Activated CD4-positive, alpha-beta memory T cell treated with anti-CD3 and anti-CD28 coated beads for 36 hours (primary cell): ENCODE measurements around the gene GLB1L2. TPM values are rescaled to one million over a fixed set of nuclear protein-coding genes. Genes with fewer than 3 reads are reported as not detected.

ENCODE experiments used
- CTCF ChIA-PET: fragments of 350-600 bp; sonication (Branson Sonifier 250); formaldehyde crosslinking; loops from one replicate; lab custom pipeline; 2021; ENCODE audit warnings: antibody characterized with exemption, inconsistent platforms; lab: Charles Lee
- POLR2A ChIA-PET: fragments of 350-600 bp; sonication (Branson Sonifier 250); formaldehyde crosslinking; loops from one replicate; lab custom pipeline; 2021; ENCODE audit warnings: antibody characterized with exemption; lab: Charles Lee
- DNase-seq: peaks from one replicate; pipeline ENCODE4 v3.0.0-alpha.2; 2020
- H3K27ac Mint-ChIP-seq: one replicate; pipeline ENCODE4 v1.8.0; 2021; ENCODE audit warnings: mixed read lengths
- H3K27me3 Mint-ChIP-seq: one replicate; pipeline ENCODE4 v1.8.0; 2021; ENCODE audit warnings: mixed read lengths
- H3K36me3 Mint-ChIP-seq: one replicate; pipeline ENCODE4 v1.8.0; 2021; ENCODE audit warnings: mixed read lengths
- H3K4me1 Mint-ChIP-seq: one replicate; pipeline ENCODE4 v1.8.0; 2021; ENCODE audit warnings: low read depth, mixed read lengths
- H3K4me3 Mint-ChIP-seq: one replicate; pipeline ENCODE4 v1.8.0; 2021; ENCODE audit warnings: mild to moderate bottlenecking, mixed read lengths
- H3K9me3 Mint-ChIP-seq: one replicate; pipeline ENCODE4 v1.8.0; 2021; ENCODE audit warnings: mixed read lengths
- intact Hi-C: fragments of 100-400 bp; cut with micrococcal nuclease; formaldehyde crosslinking; loops from one replicate; pipeline ENCODE4 v1.15.1; 2023
- total RNA-seq, 2 experiments: library from RNA; stranded (reverse); gene quantifications; one replicate each; pipeline ENCODE4 v1.2.3, GENCODE V29; 2021

GLB1L2 gene
- total RNA-seq, 2 experiments from 2014 or later = 3.8 to 4.1 TPM

DNA sequence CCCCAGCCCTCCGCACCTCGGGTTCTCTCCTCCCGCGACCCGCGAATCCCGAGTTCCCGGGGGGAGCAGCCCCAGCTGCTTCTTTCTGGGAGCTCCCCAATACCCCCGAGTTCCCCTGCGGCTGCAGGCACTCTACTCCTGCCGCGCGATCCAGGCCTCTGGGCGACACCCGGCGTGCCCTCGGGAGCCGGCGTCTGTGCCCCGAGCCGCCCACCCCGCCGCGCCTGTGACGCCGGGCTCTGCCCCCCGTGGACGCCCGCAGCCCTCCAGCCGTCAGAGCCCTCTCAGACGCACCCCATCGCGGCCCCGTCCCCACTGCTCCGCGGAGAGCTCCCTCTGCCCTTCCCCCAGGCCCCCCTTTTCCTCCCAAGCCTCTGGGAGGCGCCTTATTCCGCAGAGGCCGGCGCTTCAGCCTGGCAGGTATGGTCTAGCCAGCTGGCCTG, 422 bp downstream of the GLB1L2 start:
- no peak for DNase-seq
- Mint-ChIP-seq H3K27me3 (peaks cover 20% of the 10 kb centered on the region), H3K27ac (no peak overlapping the region), H3K36me3 (no peaks in the 10 kb centered on the region), H3K9me3 (no peaks in the 10 kb centered on the region), H3K4me1 (peaks cover 10% of the 10 kb centered on the region), H3K4me3 (peak overlapping the region; percentile 64)
- intact Hi-C loops = loop anchor here (2.0 to 10.0 kb wide), 3 partner anchors 107 to 385 kb away; partner anchors contain the start of gene VPS26B
- POLR2A ChIA-PET = interaction anchor here (1.2 to 1.6 kb wide), 2 partner anchors 57 to 108 kb away, joined by 4 to 7 read pairs; partner anchors contain the start of genes GLB1L3, NCAPD3 and VPS26B
- CTCF ChIA-PET = interaction anchor here (0.8 to 1.1 kb wide), 2 partner anchors 56 to 70 kb away, joined by 4 to 6 read pairs; partner anchors contain the start of gene GLB1L3

DNA sequence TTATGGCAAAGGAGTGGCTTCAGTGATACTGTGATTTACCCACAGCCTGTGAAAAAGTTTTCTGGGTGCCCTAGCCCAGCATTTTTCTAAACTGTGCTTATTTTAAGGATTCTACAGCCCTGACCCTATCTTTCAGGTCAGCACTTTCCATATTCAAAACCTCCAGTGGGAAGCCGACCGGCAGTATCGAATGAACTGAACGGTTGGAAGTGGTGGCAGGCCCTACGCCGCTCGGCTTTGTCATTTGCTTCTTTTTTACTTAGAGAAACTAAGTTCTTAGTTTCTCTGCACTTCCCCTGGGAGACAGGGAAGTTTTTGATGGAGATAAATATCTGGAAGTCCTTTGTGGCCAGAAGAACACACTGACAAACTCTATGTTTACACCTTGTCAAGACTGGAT, 994 bp downstream of the GLB1L2 start:
- Mint-ChIP-seq H3K4me3 (peak overlapping the region; percentile 64), H3K9me3 (no peaks in the 10 kb centered on the region), H3K36me3 (no peaks in the 10 kb centered on the region), H3K27me3 (peaks cover 20% of the 10 kb centered on the region), H3K4me1 (peaks cover 10% of the 10 kb centered on the region), H3K27ac (no peak overlapping the region)
- POLR2A ChIA-PET = interaction anchor here (1.2 to 1.6 kb wide), 2 partner anchors 57 to 109 kb away, joined by 4 to 7 read pairs; partner anchors contain the start of genes GLB1L3, NCAPD3 and VPS26B
- CTCF ChIA-PET = no interaction called here
- intact Hi-C loops = loop anchor here (2.0 to 10.0 kb wide), 3 partner anchors 108 to 385 kb away; partner anchors contain the start of gene VPS26B
- no peak for DNase-seq

DNA sequence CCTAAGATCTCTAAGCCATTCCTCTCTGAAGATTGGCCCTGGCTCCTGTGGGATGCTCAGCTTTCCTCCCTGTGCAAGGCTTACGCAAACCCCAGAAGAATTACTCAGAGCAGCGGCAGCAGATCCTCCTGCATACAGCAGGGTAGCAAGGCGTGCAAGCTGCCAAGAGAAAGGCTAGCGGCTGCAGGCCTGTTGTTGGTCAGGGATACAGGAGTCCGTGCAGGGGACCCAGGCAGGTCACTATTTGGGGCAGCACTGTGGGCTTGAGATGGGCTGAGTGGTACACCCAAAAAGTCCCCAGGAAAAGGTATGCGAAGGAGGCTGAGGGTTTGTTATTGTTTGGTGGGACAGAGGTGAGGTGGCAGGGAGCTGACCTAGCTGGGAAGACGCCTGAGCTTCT, 1.5 kb downstream of the GLB1L2 start:
- DNase-seq = no peak
- intact Hi-C loops = loop anchor here (2.0 to 10.0 kb wide), 3 partner anchors 109 to 386 kb away; partner anchors contain the start of gene VPS26B
- ChIA-PET POLR2A (no interaction called here), CTCF (interaction anchor here (1.2 kb wide), 1 partner anchor 122 kb away, joined by 4 read pairs; no protein-coding TSS in a partner anchor)
- Mint-ChIP-seq H3K27ac (no peak overlapping the region), H3K4me3 (no peak overlapping the region), H3K27me3 (peaks cover 20% of the 10 kb centered on the region), H3K36me3 (no peaks in the 10 kb centered on the region), H3K9me3 (no peaks in the 10 kb centered on the region), H3K4me1 (peaks cover 10% of the 10 kb centered on the region)

DNA sequence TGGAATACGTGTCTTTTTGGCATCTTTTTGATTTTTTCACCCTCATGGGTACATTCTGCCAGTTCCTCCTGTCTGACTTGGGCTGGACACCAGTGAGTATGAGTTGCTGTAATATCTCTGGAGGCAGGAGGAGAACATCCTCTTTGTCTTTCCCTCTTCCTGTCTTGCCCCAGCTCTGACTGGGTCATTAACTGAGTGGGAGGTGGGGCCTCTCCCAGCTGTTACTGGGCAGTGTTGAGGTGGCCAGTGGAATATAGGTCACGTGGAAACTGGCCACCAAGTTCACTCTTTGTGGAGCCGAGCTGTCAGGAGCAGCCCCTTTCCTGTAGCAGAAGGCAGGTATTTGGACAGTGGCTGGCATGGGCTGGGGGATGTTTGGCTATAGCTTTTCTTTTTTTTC, 2.2 kb downstream of the GLB1L2 start:
- Mint-ChIP-seq H3K4me3 (no peak overlapping the region), H3K9me3 (no peaks in the 10 kb centered on the region), H3K4me1 (peaks cover 10% of the 10 kb centered on the region), H3K36me3 (no peaks in the 10 kb centered on the region), H3K27me3 (peaks cover 20% of the 10 kb centered on the region), H3K27ac (no peak overlapping the region)
- DNase-seq = no peak
- intact Hi-C loops = loop anchor here (2.0 to 10.0 kb wide), 3 partner anchors 109 to 387 kb away; partner anchors contain the start of gene VPS26B
- ChIA-PET CTCF (interaction anchor here (1.2 kb wide), 1 partner anchor 122 kb away, joined by 4 read pairs; no protein-coding TSS in a partner anchor), POLR2A (no interaction called here)

DNA sequence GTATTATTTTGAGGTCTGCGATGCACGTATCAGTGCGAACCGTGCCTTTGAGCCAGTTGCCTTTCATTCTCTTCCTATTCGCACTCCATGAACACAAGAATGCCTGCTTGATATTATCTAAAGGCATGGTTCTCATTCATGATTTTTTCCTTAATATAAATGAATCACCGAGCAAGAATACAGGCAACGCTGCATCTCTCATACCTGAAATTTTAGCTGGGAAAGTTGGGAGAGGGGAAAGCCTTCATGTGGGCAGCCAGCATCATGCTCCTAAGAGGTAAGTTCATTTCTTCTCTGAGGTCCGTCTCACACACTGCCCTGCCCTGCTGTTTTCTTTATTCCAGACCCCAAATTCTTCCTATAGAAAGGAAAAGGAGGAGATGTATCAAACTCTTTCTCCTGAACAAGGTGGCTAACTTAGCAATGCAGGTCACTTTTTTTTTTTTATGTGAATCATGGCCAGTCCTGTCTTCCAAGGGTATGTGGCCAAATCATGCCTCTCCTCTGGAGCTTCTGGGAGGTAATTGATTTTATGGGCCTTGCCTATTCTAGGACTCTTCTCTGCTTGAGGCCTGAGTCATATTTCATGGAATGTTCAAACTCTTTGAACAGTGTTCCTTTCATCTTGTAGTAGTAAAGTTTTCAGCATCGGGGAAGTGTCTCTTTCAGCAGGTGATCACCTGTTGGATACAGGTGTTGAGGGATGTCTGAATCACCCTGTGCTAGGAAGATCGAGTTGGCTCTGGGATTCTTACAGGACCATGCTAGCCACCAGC, 3.2 kb downstream of the GLB1L2 start:
- DNase-seq = no peak
- intact Hi-C loops = loop anchor here (5.0 to 10.0 kb wide), 2 partner anchors 300 to 388 kb away; no protein-coding TSS in a partner anchor
- H3K9me3 Mint-ChIP-seq = no peaks in the 10 kb centered on the region
- no peak overlapping the region for H3K27ac Mint-ChIP-seq
- peaks cover 10% of the 10 kb centered on the region for H3K4me1 Mint-ChIP-seq
- ChIA-PET POLR2A (no interaction called here), CTCF (interaction anchor here (1.4 kb wide), 1 partner anchor 25 kb away, joined by 3 read pairs; no protein-coding TSS in a partner anchor)
- H3K27me3 Mint-ChIP-seq = peaks cover 20% of the 10 kb centered on the region
- no peak overlapping the region for H3K4me3 Mint-ChIP-seq
- no peaks in the 10 kb centered on the region for H3K36me3 Mint-ChIP-seq

DNA sequence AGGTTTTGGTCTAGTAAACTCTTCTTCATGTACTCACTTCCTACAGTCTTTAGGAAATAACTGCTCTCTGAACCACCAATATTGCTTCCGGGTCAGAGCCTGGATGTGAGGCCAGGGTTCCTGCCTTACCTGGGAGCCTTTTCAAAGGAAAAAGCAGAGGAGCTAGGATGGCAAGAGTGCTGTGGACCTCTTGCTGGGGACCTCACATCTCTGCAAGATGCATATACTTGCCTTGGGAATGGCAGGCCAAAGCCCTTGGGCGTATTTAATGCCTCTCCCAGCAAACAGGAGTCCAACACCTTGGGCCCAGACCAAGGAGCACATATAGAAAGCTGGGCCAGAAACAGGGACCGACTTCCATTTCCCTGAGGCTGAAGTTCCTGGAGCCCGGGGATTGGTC, 5.3 kb downstream of the GLB1L2 start:
- intact Hi-C loops = loop anchor here (10.0 kb wide), 1 partner anchor 302 kb away; no protein-coding TSS in a partner anchor
- ChIA-PET CTCF (no interaction called here), POLR2A (no interaction called here)
- no peak overlapping the region for H3K27ac Mint-ChIP-seq
- H3K9me3 Mint-ChIP-seq = no peaks in the 10 kb centered on the region
- H3K4me3 Mint-ChIP-seq = no peak overlapping the region
- peaks cover 11% of the 10 kb centered on the region for H3K27me3 Mint-ChIP-seq
- DNase-seq = no peak
- H3K36me3 Mint-ChIP-seq = no peaks in the 10 kb centered on the region
- H3K4me1 Mint-ChIP-seq = peaks cover 4% of the 10 kb centered on the region

DNA sequence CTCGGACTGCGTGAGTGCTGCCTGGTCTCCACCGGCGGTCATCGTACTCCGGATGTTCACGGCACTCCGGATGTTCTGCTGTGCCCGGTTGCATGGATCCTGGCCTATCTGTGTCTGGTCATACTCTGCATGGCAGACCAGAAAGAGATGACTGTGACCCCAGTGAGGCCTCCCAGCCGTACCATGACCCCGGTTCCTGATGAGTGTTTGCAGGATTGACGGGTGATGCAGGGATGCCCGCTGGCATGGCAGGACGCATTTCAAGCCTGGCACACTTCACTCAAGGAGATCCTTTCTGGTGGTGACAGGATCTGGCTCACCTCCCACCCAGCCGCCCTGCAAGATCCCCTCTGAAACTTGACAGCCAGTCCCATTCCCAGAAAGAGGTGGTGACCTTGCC, 6.3 kb downstream of the GLB1L2 start:
- CTCF ChIA-PET = no interaction called here
- DNase-seq = no peak
- Mint-ChIP-seq H3K27me3 (peaks cover 5% of the 10 kb centered on the region), H3K9me3 (no peaks in the 10 kb centered on the region), H3K4me1 (no peaks in the 10 kb centered on the region), H3K4me3 (no peak overlapping the region), H3K27ac (no peak overlapping the region), H3K36me3 (no peaks in the 10 kb centered on the region)
- intact Hi-C loops = loop anchor here (10.0 kb wide), 1 partner anchor 303 kb away; no protein-coding TSS in a partner anchor
- POLR2A ChIA-PET = no interaction called here

DNA sequence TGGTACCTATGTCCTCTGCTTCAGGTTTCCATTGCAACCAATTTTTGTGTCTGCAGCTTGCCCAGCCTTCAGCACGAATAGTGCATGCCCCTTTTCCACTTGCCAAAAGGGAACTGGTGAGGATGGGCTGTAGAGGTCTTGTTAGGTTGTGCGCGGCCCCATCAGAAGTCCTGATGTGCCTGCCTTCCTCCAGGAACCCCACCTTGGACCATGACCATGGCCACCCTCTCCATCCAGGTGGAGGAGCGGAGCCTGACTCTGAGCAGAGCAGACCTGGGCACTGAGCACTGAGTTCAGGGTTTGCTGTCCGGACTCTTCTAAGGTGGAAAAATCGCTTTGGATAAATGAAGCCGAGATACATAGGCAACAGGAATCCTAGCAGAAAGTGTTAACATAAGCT, 6.9 kb downstream of the GLB1L2 start:
- no peak overlapping the region for H3K4me3 Mint-ChIP-seq
- H3K4me1 Mint-ChIP-seq = no peaks in the 10 kb centered on the region
- no peaks in the 10 kb centered on the region for H3K9me3 Mint-ChIP-seq
- no peaks in the 10 kb centered on the region for H3K27me3 Mint-ChIP-seq
- intact Hi-C loops = loop anchor here (10.0 kb wide), 1 partner anchor 304 kb away; no protein-coding TSS in a partner anchor
- H3K36me3 Mint-ChIP-seq = no peaks in the 10 kb centered on the region
- H3K27ac Mint-ChIP-seq = no peak overlapping the region
- DNase-seq = no peak
- ChIA-PET POLR2A (no interaction called here), CTCF (no interaction called here)

DNA sequence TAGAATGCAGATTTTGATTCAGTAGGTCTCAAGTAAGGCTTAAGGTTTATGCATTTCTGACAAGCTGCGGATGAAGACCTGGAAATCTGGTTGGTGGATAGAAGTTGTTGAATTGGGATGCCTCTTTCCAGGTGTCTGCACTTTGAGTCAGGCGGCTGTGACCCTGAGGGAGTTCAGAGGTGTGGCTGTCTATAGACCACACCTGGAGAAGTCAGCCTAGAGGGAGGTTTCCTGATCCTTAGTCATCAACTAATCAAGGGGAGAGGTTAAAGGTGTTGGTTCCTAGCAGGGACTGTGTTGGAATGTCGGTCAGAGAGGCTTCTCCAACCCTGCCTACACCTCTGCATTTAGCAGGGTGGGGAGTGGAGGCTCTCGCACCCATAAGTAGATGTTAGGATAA, 8.0 kb downstream of the GLB1L2 start:
- intact Hi-C loops = loop anchor here (10.0 kb wide), 1 partner anchor 305 kb away; no protein-coding TSS in a partner anchor
- CTCF ChIA-PET = no interaction called here

DNA sequence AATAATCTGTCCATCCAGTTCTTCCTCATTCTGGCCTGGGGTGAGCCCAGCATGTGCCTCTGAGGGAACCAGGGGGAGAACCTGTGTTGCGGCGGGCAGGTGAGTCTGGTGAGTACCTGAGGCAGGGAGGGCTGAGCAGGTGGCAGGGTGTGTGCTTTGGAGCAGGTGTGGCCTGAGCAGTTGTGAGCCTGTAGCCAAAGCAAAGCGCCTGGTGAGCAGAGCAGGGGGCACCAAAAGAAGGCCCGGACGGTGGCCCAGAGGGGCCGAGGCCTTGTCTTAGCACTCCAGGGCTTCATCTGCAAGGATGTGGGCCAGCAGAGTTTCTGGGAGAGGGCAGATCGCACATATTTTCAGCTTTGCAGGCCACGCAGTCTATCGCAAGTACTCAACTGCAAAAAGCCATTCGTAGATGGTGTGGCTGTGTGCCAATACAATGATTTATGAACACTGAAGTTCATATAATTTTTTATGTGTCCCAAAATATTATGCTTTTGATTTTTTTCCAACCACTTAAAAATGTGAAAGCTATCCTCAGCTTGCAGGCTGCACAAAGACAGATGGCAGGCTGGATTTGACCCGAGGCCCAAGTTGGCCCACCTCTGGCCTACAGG, 8.7 kb downstream of the GLB1L2 start:
- Mint-ChIP-seq H3K9me3 (no peaks in the 10 kb centered on the region), H3K27me3 (no peaks in the 10 kb centered on the region), H3K4me1 (no peaks in the 10 kb centered on the region), H3K27ac (no peak overlapping the region), H3K36me3 (no peaks in the 10 kb centered on the region), H3K4me3 (no peak overlapping the region)
- DNase-seq = no peak
- ChIA-PET POLR2A (no interaction called here), CTCF (no interaction called here)
- intact Hi-C loops = no loop called here

More for the DNA sequence above, 8.0 kb downstream of the GLB1L2 start:
- POLR2A ChIA-PET = no interaction called here
- H3K36me3 Mint-ChIP-seq = no peaks in the 10 kb centered on the region
- no peaks in the 10 kb centered on the region for H3K9me3 Mint-ChIP-seq
- H3K27me3 Mint-ChIP-seq = no peaks in the 10 kb centered on the region
- no peak for DNase-seq
- no peaks in the 10 kb centered on the region for H3K4me1 Mint-ChIP-seq
- H3K27ac Mint-ChIP-seq = no peak overlapping the region
- no peak overlapping the region for H3K4me3 Mint-ChIP-seq

DNA sequence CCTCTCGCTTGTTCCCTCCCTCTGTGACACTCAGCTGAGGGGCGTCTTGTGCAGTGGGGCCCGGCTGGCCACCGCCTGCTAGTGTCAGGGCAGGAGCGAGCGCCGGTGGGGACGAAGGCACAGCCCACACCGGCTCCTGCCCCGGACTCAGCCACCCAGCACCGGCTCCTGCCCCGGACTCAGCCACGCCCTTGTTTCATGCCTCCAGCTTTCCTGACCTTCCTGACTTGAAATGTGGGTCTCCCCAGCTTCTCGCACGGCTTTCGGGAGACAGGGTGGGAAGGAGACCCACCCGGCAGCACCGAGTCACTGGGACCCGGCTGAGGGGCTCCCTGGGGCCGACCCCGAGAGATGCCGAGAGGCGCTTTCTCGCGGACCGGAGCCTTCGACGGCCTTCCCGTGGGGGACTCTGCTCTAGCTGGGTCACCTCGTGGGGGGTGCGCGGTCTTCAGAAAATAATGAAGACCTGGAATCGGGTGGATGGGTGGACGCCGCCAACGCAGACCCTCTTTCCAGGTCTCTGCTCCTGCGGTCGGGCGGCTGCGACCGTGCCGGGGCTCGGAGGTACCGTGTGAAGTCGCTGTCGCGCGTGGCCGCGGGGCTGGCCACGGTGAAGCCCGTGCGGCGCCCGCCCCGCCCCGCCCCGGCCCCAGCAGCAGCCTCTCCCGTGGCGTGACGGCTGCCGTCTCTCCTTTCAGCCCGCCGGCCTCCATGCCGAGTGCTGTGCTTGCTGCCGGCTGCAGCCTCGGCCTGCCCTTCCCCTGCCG, 10.2 kb downstream of the GLB1L2 start:
- H3K27me3 Mint-ChIP-seq = no peaks in the 10 kb centered on the region
- ChIA-PET POLR2A (no interaction called here), CTCF (no interaction called here)
- DNase-seq = no peak
- no peak overlapping the region for H3K4me3 Mint-ChIP-seq
- intact Hi-C loops = no loop called here
- H3K9me3 Mint-ChIP-seq = no peaks in the 10 kb centered on the region
- no peak overlapping the region for H3K27ac Mint-ChIP-seq
- no peaks in the 10 kb centered on the region for H3K4me1 Mint-ChIP-seq
- no peaks in the 10 kb centered on the region for H3K36me3 Mint-ChIP-seq
